Endothelial cell of umbilical vein (primary cell): Measurements from ENCODE around the gene MCF2L. TPM values are rescaled to one million over a fixed set of nuclear protein-coding genes. Genes with fewer than 3 reads are reported as not detected.

Source experiments
- BruUV-seq: library from RNA; stranded (reverse); fragments of 400-500 nt; replicated peaks from 2 replicates; lab custom pipeline; 2021; lab: Mats Ljungman, UMichigan
- CTCF ChIA-PET: fragments of 300-600, 350-600 bp; sonication (Branson Sonifier 250); formaldehyde crosslinking; loops from one replicate; lab custom pipeline; 2021; ENCODE audit warnings: antibody characterized with exemption, inconsistent platforms; lab: Charles Lee
- POLR2A ChIA-PET: fragments of 300-600, 350-600 bp; sonication (Branson Sonifier 250); formaldehyde crosslinking; loops from one replicate; lab custom pipeline; 2021; ENCODE audit warnings: antibody characterized with exemption, inconsistent platforms; lab: Charles Lee
- DNase-seq: peaks from one replicate; pipeline ENCODE4 v3.0.0-alpha.2; 2011; ENCODE audit warnings: low read depth, low spot score
- FAIRE-seq: peaks from 2 replicates; lab custom pipeline; 2011; peaks lifted over from hg19 to GRCh38; lab: Jason Lieb, UNC
- H2AFZ ChIP-seq: 2 replicates; pipeline ENCODE4 v1.6.0; 2012; ENCODE audit warnings: low read depth, low read length, control low read depth, inconsistent platforms
- H3K27ac ChIP-seq: 2 replicates; pipeline ENCODE4 v1.5.1; 2011; ENCODE audit warnings: low read depth, mild to moderate bottlenecking, control low read depth, low read length, moderate library complexity; ENCODE audit not compliant: insufficient read depth
- H3K27me3 ChIP-seq, 2 experiments: 2 replicates each; pipeline versions ENCODE4 v1.6.0 to v1.6.1; 2011; ENCODE audit warnings: low read length in 2 of 2, mixed read lengths in 1 of 2; ENCODE audit not compliant: control insufficient read depth in 2 of 2, insufficient read depth in 2 of 2
- H3K36me3 ChIP-seq, 2 experiments: 2 replicates in 1 of 2; 3 replicates in 1 of 2; pipeline ENCODE4 v1.5.1; 2011; ENCODE audit warnings: low read length in 2 of 2, mild to moderate bottlenecking in 1 of 2, moderate library complexity in 1 of 2; ENCODE audit not compliant: control insufficient read depth in 2 of 2, insufficient read depth in 2 of 2; ENCODE audit errors: extremely low read depth in 1 of 2
- H3K4me1 ChIP-seq: 3 replicates; pipeline ENCODE4 v1.5.1; 2011; ENCODE audit warnings: mild to moderate bottlenecking, low read length; ENCODE audit not compliant: control insufficient read depth, insufficient read depth; ENCODE audit errors: extremely low read depth
- H3K4me2 ChIP-seq: 2 replicates; pipeline ENCODE4 v1.6.1; 2011; ENCODE audit warnings: low read length, control low read depth, mixed read lengths; ENCODE audit not compliant: insufficient read depth
- H3K4me3 ChIP-seq, 3 experiments: fragments of 200-600 bp in 1 of 3; sonication (generic), shearing (Covaris generic) in 1 of 3; replicated peaks in 1 of 3; 2 replicates each; pipeline ENCODE4 v1.5.1; 2011 to 2016; ENCODE audit warnings: control low read depth in 3 of 3, low read length in 3 of 3, mild to moderate bottlenecking in 2 of 3, inconsistent platforms in 1 of 3, low read depth in 1 of 3, moderate library complexity in 1 of 3; ENCODE audit not compliant: insufficient read depth in 1 of 3
- H3K79me2 ChIP-seq: 2 replicates; pipeline ENCODE4 v1.6.0; 2012; ENCODE audit warnings: low read length, inconsistent platforms; ENCODE audit not compliant: control insufficient read depth, insufficient read depth
- H3K9ac ChIP-seq: replicated peaks from 2 replicates; pipeline ENCODE3; 2011; ENCODE audit warnings: low read length, control low read depth; ENCODE audit not compliant: insufficient read depth; ENCODE audit errors: extremely low read depth
- H3K9me1 ChIP-seq: replicated peaks from 3 replicates; pipeline ENCODE4 v1.6.0; 2011; ENCODE audit warnings: mild to moderate bottlenecking, low read length; ENCODE audit not compliant: control insufficient read depth, insufficient read depth; ENCODE audit errors: extremely low read depth
- H3K9me3 ChIP-seq: replicated peaks from 2 replicates; pipeline ENCODE4 v1.5.1; 2012; ENCODE audit warnings: low read length, inconsistent platforms; ENCODE audit not compliant: control insufficient read depth, insufficient read depth
- H4K20me1 ChIP-seq: replicated peaks from 2 replicates; pipeline ENCODE3; 2011; ENCODE audit warnings: mild to moderate bottlenecking, low read length; ENCODE audit not compliant: control insufficient read depth, insufficient read depth; ENCODE audit errors: extremely low read depth
- CTCF ChIP-seq, 2 donors: IDR thresholded peaks; 1 replicate in 1 of 2; 2 replicates in 1 of 2; pipeline ENCODE4 v1.5.1; 2011; ENCODE audit warnings: low read length in 2 of 2, mild to moderate bottlenecking in 2 of 2, moderate library complexity in 2 of 2, control low read depth in 1 of 2, inconsistent platforms in 1 of 2, low read depth in 1 of 2; ENCODE audit not compliant: insufficient read depth in 1 of 2; ENCODE audit errors: extremely low read depth in 1 of 2
- EZH2 ChIP-seq: IDR thresholded peaks from 2 replicates; pipeline ENCODE4 v1.6.1; 2012; ENCODE audit warnings: borderline replicate concordance, low read depth, mild to moderate bottlenecking, moderate library complexity, low read length, inconsistent platforms; ENCODE audit not compliant: severe bottlenecking
- FOS ChIP-seq: IDR thresholded peaks from 2 replicates; pipeline ENCODE4 v1.6.1; 2011; ENCODE audit warnings: mild to moderate bottlenecking, low read length, moderate library complexity, borderline replicate concordance; ENCODE audit not compliant: insufficient read depth
- GATA2 ChIP-seq: IDR thresholded peaks from 2 replicates; pipeline ENCODE4 v1.7.0; 2011; ENCODE audit warnings: low read depth, mild to moderate bottlenecking, moderate library complexity, mixed read lengths, low read length; ENCODE audit not compliant: insufficient read length, insufficient read depth
- JUN ChIP-seq: IDR thresholded peaks from 2 replicates; pipeline ENCODE4 v1.6.1; 2011; ENCODE audit warnings: borderline replicate concordance, low read depth; ENCODE audit not compliant: insufficient read length, insufficient read depth
- MYC ChIP-seq: IDR thresholded peaks from one replicate; pipeline ENCODE4 v1.6.1; 2011; ENCODE audit warnings: mild to moderate bottlenecking, low read depth, low read length
- POLR2A ChIP-seq: IDR thresholded peaks from 2 replicates; pipeline ENCODE4 v1.6.1; 2012; ENCODE audit warnings: low read depth, mild to moderate bottlenecking, control low read depth, low read length
- POLR2AphosphoS5 ChIP-seq: IDR thresholded peaks from 2 replicates; pipeline ENCODE4 v1.6.1; 2012; ENCODE audit warnings: low read depth, mild to moderate bottlenecking, control low read depth, low read length, moderate library complexity; ENCODE audit not compliant: insufficient read depth
- dilution Hi-C: fragments of 300-500 bp; cut with MboI; formaldehyde crosslinking; loops from one replicate; pipeline ENCODE4 v1.15.0; 2019; ENCODE audit warnings: low sequenced_read_pairs; ENCODE audit not compliant: extremely low pct_ligation_motif_present
- intact Hi-C: fragments of 100-400 bp; cut with micrococcal nuclease; formaldehyde crosslinking; loops from one replicate; pipeline ENCODE4 v1.10.0; 2022
- polyA plus RNA-seq, 4 experiments: library from polyadenylated mRNA; depleted of rRNA in 3 of 4; stranded (reverse) in 3 of 4; unstranded in 1 of 4; fragments of >200 nt; gene quantifications; 2 replicates each; pipeline versions ENCODE4 v1.2.1 to v1.2.3, GENCODE V29; 2011 to 2012; ENCODE audit warnings: missing spikeins in 1 of 4
- total RNA-seq: library from RNA; stranded (reverse); gene quantifications from 2 replicates; pipeline ENCODE4 v1.2.3, GENCODE V29; 2021
- TF ChIP-seq, protein P1 (sequence below): IDR thresholded peaks from 2 replicates; pipeline ENCODE4 v1.6.1; 2011; ENCODE audit not compliant: insufficient read depth, insufficient read length

MCF2L gene
- total and polyA plus RNA-seq, 2 donors (not counting 3 experiments of a cell fraction or from before 2014, with no cell fraction given), result 0.33 to 0.58 TPM

- Histone ChIP-seq H3K79me2 (no peaks in the 10 kb centered on the region), H3K27me3 (no peaks in the 10 kb centered on the region), H2AFZ (no peak overlapping the region), H3K27ac (no peak overlapping the region), H3K9me1 (no peaks in the 10 kb centered on the region), H4K20me1 (no peaks in the 10 kb centered on the region), H3K9me3 (no peaks in the 10 kb centered on the region), H3K4me2 (no peak overlapping the region), H3K9ac (no peak overlapping the region), H3K36me3 (no peaks in the 10 kb centered on the region), H3K4me1 (no peaks in the 10 kb centered on the region), H3K4me3 (no peak overlapping the region)
- POLR2A ChIA-PET, result no interaction called here
- TF ChIP-seq GATA2, result no peak
- no peak for TF ChIP-seq POLR2AphosphoS5
- TF ChIP-seq MYC, result no peak
- no peak for TF ChIP-seq JUN
- no peak for TF ChIP-seq FOS
- TF ChIP-seq POLR2A, result no peak
- TF ChIP-seq, protein P1, sequence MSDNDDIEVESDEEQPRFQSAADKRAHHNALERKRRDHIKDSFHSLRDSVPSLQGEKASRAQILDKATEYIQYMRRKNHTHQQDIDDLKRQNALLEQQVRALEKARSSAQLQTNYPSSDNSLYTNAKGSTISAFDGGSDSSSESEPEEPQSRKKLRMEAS, result no peak
- TF ChIP-seq EZH2, result no peak
- no peak for TF ChIP-seq CTCF (IDR thresholded peaks at IDR 0.05; ENCODE audit: extremely low read depth in 1 of 2, insufficient read depth in 1 of 2, low read depth in 1 of 2, low read length in 2 of 2)
- intact Hi-C loops (no loop called here), dilution Hi-C loops (no loop called here)
- BruUV-seq, result no TSS peak
- DNase-seq, result no peak
- no peak for FAIRE-seq
- CTCF ChIA-PET, result no interaction called here
Measured at GRCh38 chr13:113051641-113052040, 82.6 kb downstream of the MCF2L start.
